Fibroblast of peridontal ligament (primary cell): Measurements from ENCODE around the gene NUDT16L1.

Experiments used
- DNase-seq: peaks from one replicate; pipeline ENCODE4 v3.0.0-alpha.2; 2010; ENCODE audit errors: extremely low read depth

NUDT16L1 gene

GRCh38 chr16:4682084-4682591 is 11.2 kb upstream of the NUDT16L1 start:
- DNase-seq = no peak

DNA sequence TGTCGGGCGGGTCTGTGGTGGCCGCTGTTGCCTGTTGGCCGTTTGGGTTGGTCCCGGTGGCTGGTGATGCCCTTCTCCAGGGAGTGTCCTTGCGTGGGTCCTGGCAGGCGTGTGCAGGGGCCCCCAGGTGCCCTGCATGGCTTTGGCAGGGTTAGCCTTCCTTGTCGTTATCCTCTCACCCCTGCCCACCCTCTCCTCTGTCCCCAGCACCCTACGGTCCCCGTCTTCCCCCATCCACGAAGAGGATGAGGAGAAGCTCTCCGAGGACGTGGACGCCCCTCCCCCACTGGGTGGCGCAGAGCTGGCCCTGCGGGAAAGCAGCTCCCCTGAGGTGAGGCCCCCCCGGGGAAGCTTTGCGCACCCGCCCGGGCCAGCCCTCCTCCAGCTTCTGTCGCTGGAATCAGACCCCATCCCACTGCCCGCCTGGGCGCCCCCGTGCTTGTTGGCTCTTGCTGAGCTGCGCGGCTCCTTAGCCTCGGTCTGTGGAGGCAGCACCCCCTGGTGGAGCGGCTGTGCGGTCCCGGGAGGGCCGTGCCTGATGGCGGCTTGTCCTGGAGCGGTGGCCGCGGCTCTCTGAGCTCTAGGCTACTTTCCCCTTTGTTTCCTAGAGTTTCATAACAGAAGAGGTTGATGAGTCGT is 10.6 kb upstream of the NUDT16L1 start:
- no peak for DNase-seq

GRCh38 chr16:4683255-4684057 is 9.9 kb upstream of the NUDT16L1 start:
- no peak for DNase-seq

- no peak for DNase-seq
Measured at GRCh38 chr16:4684058-4684715, 9.2 kb upstream of the NUDT16L1 start.

DNA sequence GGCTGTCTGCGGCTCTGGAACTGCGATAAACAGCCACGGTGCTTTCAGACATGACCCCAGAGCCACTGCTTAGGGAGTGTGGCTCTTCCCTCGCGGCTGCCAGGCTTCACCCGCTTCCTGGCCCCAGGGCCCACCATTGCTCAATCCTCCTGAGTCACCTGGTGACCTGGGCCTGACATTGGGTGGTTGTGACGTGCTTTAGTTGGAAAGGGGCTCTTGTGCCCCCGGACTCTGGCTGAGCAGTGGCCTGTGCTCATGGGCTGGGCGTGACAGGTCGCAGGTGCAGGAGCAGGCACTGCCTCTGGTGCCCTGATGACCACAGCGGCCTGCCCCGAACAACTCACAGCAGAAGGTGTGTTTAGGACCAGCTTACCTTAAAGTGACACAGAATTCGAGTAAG is 8.6 kb upstream of the NUDT16L1 start:
- DNase-seq = no peak

- DNase-seq = no peak
Measured at GRCh38 chr16:4685292-4685691, 8.1 kb upstream of the NUDT16L1 start.

- DNase-seq = no peak
Measured at GRCh38 chr16:4685776-4686496, 7.4 kb upstream of the NUDT16L1 start.

GRCh38 chr16:4686497-4687210 is 6.7 kb upstream of the NUDT16L1 start:
- DNase-seq = no peak

GRCh38 chr16:4687416-4687815 is 5.9 kb upstream of the NUDT16L1 start:
- no peak for DNase-seq

DNA sequence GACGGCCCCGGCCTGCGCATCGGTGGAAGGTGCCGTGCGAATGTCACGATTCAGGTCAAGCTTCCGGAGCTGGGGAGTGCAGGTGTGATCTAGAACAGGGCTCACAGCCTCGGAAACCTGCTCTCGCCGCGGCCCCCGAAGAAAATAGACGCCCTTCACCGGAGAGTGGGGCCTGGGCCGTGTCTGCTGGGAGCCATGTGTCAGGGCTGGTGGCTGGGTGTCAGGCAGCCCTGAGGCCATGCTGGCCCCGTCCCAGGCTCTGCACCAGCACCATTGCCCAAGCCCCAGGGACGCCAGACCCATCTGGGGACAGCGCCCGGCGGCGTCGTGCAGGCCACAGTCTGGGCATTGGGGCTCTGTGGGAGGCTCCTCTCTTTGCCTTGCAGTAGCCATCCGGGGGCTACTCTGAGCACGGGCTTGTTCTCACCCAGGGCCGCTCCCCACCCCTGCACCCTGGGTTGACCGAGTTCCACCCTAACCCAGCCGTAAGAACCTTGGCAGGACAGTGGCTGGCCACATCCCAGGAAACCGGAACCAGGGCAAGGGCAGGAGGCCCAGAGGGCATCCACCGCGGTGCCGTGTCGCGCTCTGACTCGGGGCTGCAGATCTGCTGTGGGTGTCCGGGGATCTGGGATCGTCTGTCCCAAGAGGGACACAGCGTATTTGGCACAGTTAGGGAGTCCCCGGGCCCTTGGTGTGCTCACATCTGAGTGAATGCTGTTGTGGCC is 5.3 kb upstream of the NUDT16L1 start:
- DNase-seq = no peak

DNA sequence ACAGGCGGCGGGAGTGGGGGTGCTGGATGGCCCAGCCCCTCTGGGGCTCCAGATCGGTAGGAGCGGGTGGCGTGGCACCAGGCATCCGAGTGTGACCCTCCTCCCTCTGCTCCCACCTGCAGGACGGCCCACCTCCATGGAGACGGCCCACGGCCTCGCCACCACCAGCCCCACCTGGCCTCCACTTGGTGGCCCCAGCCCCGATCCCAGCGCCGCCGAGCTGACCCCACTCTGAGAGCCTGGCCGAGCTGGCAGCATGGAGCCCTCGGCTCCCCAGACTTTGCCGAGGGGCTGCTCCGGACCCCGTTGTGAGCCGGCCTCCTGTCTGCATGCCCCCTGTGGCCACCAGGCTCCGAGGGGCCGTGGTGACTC is 4.7 kb upstream of the NUDT16L1 start:
- DNase-seq = no peak

DNA sequence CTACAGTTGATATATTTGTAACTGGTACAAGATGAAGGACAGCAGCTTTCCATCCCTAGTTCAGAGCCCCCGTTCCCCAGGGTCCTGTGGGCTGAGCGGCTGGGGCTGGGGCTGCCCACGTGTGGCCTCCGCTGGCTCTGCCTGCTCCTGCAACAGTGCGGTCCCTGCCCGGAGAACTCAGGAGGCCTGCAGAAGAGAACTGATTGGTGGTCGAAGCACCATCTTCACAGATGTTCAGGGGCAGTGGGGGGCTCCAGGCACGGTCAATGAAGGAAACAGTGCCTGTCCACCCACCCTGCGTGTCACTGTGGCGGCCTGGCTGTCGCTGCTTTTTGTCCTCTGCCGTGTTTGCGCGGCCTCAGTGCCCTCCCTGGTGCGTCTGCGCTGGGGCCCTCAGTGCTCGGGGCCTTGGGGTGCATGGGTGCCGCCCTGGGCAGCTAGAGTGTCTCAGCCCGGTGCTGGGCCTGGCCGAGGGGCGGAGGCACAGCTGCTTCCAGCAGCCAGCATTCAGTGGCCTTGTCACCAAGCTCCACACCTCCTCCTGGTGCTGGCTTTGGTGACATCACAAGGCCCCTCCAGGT is 4.2 kb upstream of the NUDT16L1 start:
- no peak for DNase-seq

GRCh38 chr16:4689864-4690704 is 3.3 kb upstream of the NUDT16L1 start:
- DNase-seq = no peak

DNA sequence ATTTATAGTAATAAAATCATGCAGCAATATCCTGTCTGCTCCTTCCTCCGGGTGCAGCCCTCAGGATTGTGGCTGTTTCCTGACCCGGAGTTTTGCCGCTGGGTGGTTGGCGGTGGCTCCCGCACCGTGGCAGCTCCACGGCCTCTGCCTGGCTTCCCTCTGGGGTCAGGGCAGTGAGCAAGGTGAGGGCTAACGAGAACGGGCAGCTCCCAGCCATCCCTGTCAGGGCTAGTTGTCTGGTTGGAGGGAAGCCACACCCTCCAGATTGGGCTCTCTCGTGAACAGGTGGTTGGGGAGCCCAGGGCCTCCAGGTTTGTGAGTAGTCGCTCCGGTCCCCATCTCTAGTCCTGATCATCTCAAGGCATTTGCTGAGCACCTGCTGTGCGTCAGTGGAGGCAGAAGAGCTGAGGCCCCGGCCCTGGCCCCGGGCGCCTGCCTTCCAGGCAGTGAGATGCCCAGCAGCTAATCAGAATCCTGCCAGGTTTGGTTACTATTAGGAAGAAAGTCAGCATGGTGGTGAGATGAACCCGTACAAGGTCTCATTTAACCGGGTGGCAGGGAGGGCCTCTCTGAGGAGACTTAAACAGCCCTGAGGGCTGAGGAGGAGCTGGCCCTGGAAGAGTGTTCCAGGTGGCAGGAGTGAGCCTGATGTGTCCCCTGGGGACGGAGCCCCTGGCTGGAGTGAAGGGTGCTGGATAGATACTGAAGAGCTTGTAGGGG is 2.3 kb upstream of the NUDT16L1 start:
- DNase-seq = no peak

GRCh38 chr16:4691666-4692412 is 1.5 kb upstream of the NUDT16L1 start:
- no peak for DNase-seq

- DNase-seq = no peak
Measured at GRCh38 chr16:4692460-4693295, 684 bp upstream of the NUDT16L1 start.

DNA sequence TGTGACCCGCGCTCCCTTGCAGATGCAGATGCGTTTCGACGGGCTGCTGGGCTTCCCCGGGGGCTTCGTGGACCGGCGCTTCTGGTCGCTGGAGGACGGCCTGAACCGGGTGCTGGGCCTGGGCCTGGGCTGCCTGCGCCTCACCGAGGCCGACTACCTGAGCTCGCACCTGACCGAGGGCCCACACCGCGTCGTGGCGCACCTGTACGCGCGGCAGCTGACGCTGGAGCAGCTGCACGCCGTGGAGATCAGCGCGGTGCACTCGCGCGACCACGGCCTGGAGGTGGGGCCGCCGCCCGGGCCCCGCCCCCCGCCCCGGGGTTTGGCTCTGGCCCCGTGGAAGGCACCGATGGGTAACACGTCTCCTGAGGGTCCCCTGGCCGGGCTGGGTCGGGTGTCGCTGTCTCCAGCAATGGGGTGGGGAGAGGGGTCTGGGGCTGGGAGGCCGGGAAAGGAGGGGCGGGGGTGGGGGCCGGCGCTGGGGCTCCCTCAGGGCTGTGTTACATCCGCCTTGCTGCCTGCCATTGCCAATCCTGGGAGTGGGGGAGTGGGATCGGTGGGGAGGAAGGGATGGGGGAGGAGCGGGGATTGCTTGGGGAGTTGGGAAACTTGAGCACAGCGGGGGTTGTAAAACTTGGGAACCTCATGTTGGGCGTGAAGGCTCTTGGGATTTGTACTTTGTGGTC is 737 bp downstream of the NUDT16L1 start:
- DNase-seq = peak; percentile 47
